ENCODE measurements around the gene MT1X.

The MT1X gene

GRCh38 chr16:56634715-56635440 lies 47.4 kb upstream of the MT1X start:
- H3F3A ChIP-seq (ENCODE audit: insufficient read depth, low read length) = no peaks in the 10 kb centered on the region
- H3K27ac ChIP-seq (ENCODE audit: low read length) = no peak overlapping the region
- H4K20me1 ChIP-seq (ENCODE audit: insufficient read depth, low read length) = no peaks in the 10 kb centered on the region
- H3K9ac ChIP-seq (ENCODE audit: low read length) = no peak overlapping the region
- peak overlapping the region; percentile 21; the same call in 1 of the 2 replicates for H3K4me2 ChIP-seq (ENCODE audit: low read depth, low read length)
- no peak overlapping the region; the same call in 1 of the 2 replicates for H3K4me3 ChIP-seq (ENCODE audit: low read length)
- no peaks in the 10 kb centered on the region for H3K9me2 ChIP-seq (replicated peaks; ENCODE audit: insufficient read depth, low read length)
- no peak for DNase-seq
- no peaks in the 10 kb centered on the region for H3K36me3 ChIP-seq (replicated peaks; ENCODE audit: insufficient read depth, low read length)
- TF ChIP-seq EZH2phosphoT487 (IDR thresholded peaks at IDR 0.05; ENCODE audit: low read length) (no peak), EZH2 (optimal IDR thresholded peaks at IDR 0.05; ENCODE audit: low read depth, low read length) (no peak), CTCF (IDR thresholded peaks at IDR 0.05; ENCODE audit: low read length) (no peak)
- H3K27me3 ChIP-seq (replicated peaks; ENCODE audit: insufficient read depth, low read length) = peaks cover 90% of the 10 kb centered on the region
- H2AFZ ChIP-seq (ENCODE audit: low read length) = no peak overlapping the region
- no peaks in the 10 kb centered on the region for H3K4me1 ChIP-seq (ENCODE audit: low read length)
- H3K79me2 ChIP-seq (ENCODE audit: low read length) = no peaks in the 10 kb centered on the region
- no peaks in the 10 kb centered on the region for H3K9me3 ChIP-seq (replicated peaks; ENCODE audit: insufficient read depth, low read length)

- no peak overlapping the region for H3K9ac ChIP-seq (ENCODE audit: low read length)
- no peak overlapping the region; the same call in 1 of the 2 replicates for H3K4me3 ChIP-seq (ENCODE audit: low read length)
- H3K36me3 ChIP-seq (replicated peaks; ENCODE audit: insufficient read depth, low read length) = no peaks in the 10 kb centered on the region
- H3K27me3 ChIP-seq (replicated peaks; ENCODE audit: insufficient read depth, low read length) = peaks cover 97% of the 10 kb centered on the region
- H2AFZ ChIP-seq (ENCODE audit: low read length) = no peak overlapping the region
- H3K9me3 ChIP-seq (replicated peaks; ENCODE audit: insufficient read depth, low read length) = no peaks in the 10 kb centered on the region
- H4K20me1 ChIP-seq (ENCODE audit: insufficient read depth, low read length) = no peaks in the 10 kb centered on the region
- no peak overlapping the region for H3K27ac ChIP-seq (ENCODE audit: low read length)
- DNase-seq = no peak
- H3K4me2 ChIP-seq (ENCODE audit: low read depth, low read length) = peak overlapping the region; percentile 21; the same call in 1 of the 2 replicates
- TF ChIP-seq CTCF (IDR thresholded peaks at IDR 0.05; ENCODE audit: low read length) = no peak
- no peak for TF ChIP-seq EZH2phosphoT487 (IDR thresholded peaks at IDR 0.05; ENCODE audit: low read length)
- no peak for TF ChIP-seq EZH2 (optimal IDR thresholded peaks at IDR 0.05; ENCODE audit: low read depth, low read length)
- no peaks in the 10 kb centered on the region for H3K4me1 ChIP-seq (ENCODE audit: low read length)
- H3K79me2 ChIP-seq (ENCODE audit: low read length) = no peaks in the 10 kb centered on the region
- no peaks in the 10 kb centered on the region for H3K9me2 ChIP-seq (replicated peaks; ENCODE audit: insufficient read depth, low read length)
- H3F3A ChIP-seq (ENCODE audit: insufficient read depth, low read length) = no peaks in the 10 kb centered on the region
Measured at GRCh38 chr16:56635441-56635967, 46.8 kb upstream of the MT1X start.

DNA sequence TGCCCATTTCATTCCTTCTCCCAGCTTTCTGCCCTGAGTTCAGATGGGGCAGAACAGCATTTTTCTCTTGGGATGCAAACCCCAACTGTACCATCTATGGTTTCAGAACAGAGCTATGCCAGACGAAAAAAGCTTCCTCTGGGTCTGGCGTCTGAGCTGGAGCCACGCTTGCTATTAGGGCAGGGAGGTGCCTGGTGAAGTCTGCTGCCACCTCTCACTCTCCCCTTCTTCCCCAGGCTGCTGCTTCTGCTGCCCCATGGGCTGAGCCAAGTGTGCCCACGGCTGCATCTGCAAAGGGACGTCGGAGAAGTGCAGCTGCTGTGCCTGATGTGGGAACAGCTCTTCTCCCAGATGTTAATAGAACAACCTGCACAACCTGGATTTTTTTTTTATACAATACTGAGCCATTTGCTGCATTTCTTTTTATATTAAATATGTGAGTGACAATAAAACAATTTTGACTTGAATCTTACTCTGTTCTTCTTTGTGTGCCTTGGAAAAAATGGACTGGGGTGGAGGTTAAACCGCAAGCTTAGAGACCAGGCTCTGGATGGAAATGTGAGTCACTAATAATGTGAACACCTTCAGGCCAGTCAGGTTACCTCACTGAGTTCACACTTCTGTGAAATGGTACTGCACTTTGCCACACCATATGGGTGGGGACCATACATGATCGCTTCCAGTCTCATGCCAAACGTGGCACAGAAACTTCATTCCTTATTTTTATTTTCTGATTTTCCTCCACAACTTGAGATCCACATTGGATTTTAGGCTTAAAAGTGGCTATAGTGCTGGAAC lies 45.5 kb upstream of the MT1X start:
- Histone ChIP-seq H4K20me1 (ENCODE audit: insufficient read depth, low read length) (no peaks in the 10 kb centered on the region), H3F3A (ENCODE audit: insufficient read depth, low read length) (no peaks in the 10 kb centered on the region), H2AFZ (ENCODE audit: low read length) (no peak overlapping the region), H3K9ac (ENCODE audit: low read length) (no peak overlapping the region), H3K36me3 (replicated peaks; ENCODE audit: insufficient read depth, low read length) (no peaks in the 10 kb centered on the region), H3K4me3 (ENCODE audit: low read length) (no peak overlapping the region), H3K9me2 (replicated peaks; ENCODE audit: insufficient read depth, low read length) (no peaks in the 10 kb centered on the region), H3K79me2 (ENCODE audit: low read length) (no peaks in the 10 kb centered on the region), H3K4me2 (ENCODE audit: low read depth, low read length) (no peak overlapping the region), H3K27me3 (replicated peaks; ENCODE audit: insufficient read depth, low read length) (peaks cover 88% of the 10 kb centered on the region), H3K27ac (ENCODE audit: low read length) (no peak overlapping the region), H3K9me3 (replicated peaks; ENCODE audit: insufficient read depth, low read length) (no peaks in the 10 kb centered on the region), H3K4me1 (ENCODE audit: low read length) (no peaks in the 10 kb centered on the region)
- TF ChIP-seq EZH2 (optimal IDR thresholded peaks at IDR 0.05; ENCODE audit: low read depth, low read length) = no peak
- no peak for DNase-seq

Measured in MM.1S (cell line).